GM18517 (cell line): ENCODE data around the gene TRIM41.
"Not testable (repeated sequence)": the region's sequence is repeated elsewhere in the genome, so short reads cannot be mapped to it uniquely, and the experiment has no call there.

Experiments
- ATAC-seq: cut with Tn5 transposase; IDR thresholded peaks from one replicate; pipeline ENCODE4 v1.9.1; 2021; ENCODE audit warnings: mild to moderate bottlenecking, moderate library complexity; ENCODE audit not compliant: unreplicated experiment

TRIM41 gene

GRCh38 chr5:181283347-181283746 lies 60.3 kb downstream of the TRIM41 start:
- no peak for ATAC-seq

- not testable (repeated sequence) for ATAC-seq
Observed at GRCh38 chr5:181283841-181284755, 61.0 kb downstream of the TRIM41 start.
